Stimulated activated CD8-positive, alpha-beta memory T cell treated with anti-CD3 and anti-CD28 coated beads, Interleukin-15, amount 100 ng/mL, for 24 hours (primary cell): Measurements from ENCODE around the gene NCAPH2.

Experiments
- DNase-seq: peaks from one replicate; pipeline ENCODE4 v3.0.0-alpha.2; 2020; ENCODE audit warnings: low read depth

Gene NCAPH2

GRCh38 chr22:50490531-50491308 lies 17.3 kb upstream of the NCAPH2 start:
- DNase-seq = no peak

- no peak for DNase-seq
Observed at GRCh38 chr22:50497093-50497492, 10.9 kb upstream of the NCAPH2 start.

- DNase-seq = no peak
Observed at GRCh38 chr22:50498322-50498890, 9.6 kb upstream of the NCAPH2 start.

GRCh38 chr22:50500452-50500851 lies 7.6 kb upstream of the NCAPH2 start:
- no peak for DNase-seq

- no peak for DNase-seq
Observed at GRCh38 chr22:50502096-50502495, 5.9 kb upstream of the NCAPH2 start.

GRCh38 chr22:50502628-50503474 lies 5.2 kb upstream of the NCAPH2 start:
- DNase-seq = no peak

GRCh38 chr22:50503475-50504145 lies 4.4 kb upstream of the NCAPH2 start:
- DNase-seq = no peak

- no peak for DNase-seq
Observed at GRCh38 chr22:50504369-50505211, 3.4 kb upstream of the NCAPH2 start.

- DNase-seq = no peak
Observed at GRCh38 chr22:50505276-50505775, 2.7 kb upstream of the NCAPH2 start.

GRCh38 chr22:50505776-50506610 lies 2.0 kb upstream of the NCAPH2 start:
- no peak for DNase-seq

GRCh38 chr22:50506611-50507420 lies 1.2 kb upstream of the NCAPH2 start:
- no peak for DNase-seq

- peak; percentile 86 for DNase-seq
Observed at GRCh38 chr22:50507421-50507990, 518 bp upstream of the NCAPH2 start, which contains the start of gene LMF2. TSS of gene LMF2 (minus strand) at chr22:50507702. CDS start at chr22:50507675, 27 bp downstream.

GRCh38 chr22:50508897-50509296 lies 873 bp downstream of the NCAPH2 start:
- no peak for DNase-seq

- no peak for DNase-seq
Observed at GRCh38 chr22:50513175-50513574, 5.2 kb downstream of the NCAPH2 start.

- DNase-seq = no peak
Observed at GRCh38 chr22:50516068-50516467, 8.0 kb downstream of the NCAPH2 start.

GRCh38 chr22:50516891-50517290 lies 8.9 kb downstream of the NCAPH2 start:
- DNase-seq = no peak

GRCh38 chr22:50517495-50518260 lies 9.7 kb downstream of the NCAPH2 start:
- no peak for DNase-seq

- DNase-seq = no peak
Observed at GRCh38 chr22:50518606-50519005, 10.6 kb downstream of the NCAPH2 start.
